ENCODE results near the gene FBXL17.

- TF ChIP-seq POLR2A (IDR thresholded peaks at IDR 0.05) (no peak), CTCF (IDR thresholded peaks at IDR 0.05) (no peak)
Observed at GRCh38 chr5:108216890-108217289, 165.0 kb downstream of the FBXL17 start.

Data from Peyer's patch (tissue), 4 donors.